GM23338 (cell line): ENCODE data around the gene BABAM1.

Experiments
- CREB1 ChIP-seq: fragments of 250-450 bp; sonication (Bioruptor Pico); IDR thresholded peaks from 2 replicates; pipeline ENCODE4 v1.5.0; 2020; ENCODE audit warnings: low read depth, mild to moderate bottlenecking, moderate library complexity
- EZH2 ChIP-seq: fragments of 200-600 bp; sonication (generic); IDR thresholded peaks from one replicate; pipeline ENCODE4 v1.8.0; 2017; ENCODE audit warnings: antibody characterized with exemption, mild to moderate bottlenecking, low read depth; ENCODE audit not compliant: unreplicated experiment
- EZH2phosphoT487 ChIP-seq: fragments of 200-600 bp; sonication (generic); IDR thresholded peaks from one replicate; pipeline ENCODE4 v1.8.1; 2018; ENCODE audit warnings: antibody characterized with exemption; ENCODE audit not compliant: unreplicated experiment
- POLR2AphosphoS5 ChIP-seq: IDR thresholded peaks from 2 replicates; pipeline ENCODE4 v1.6.1; 2016; ENCODE audit warnings: antibody characterized with exemption, low read depth
- TF ChIP-seq, protein P1 (sequence below), 2 experiments: fragments of 200-600 bp in 1 of 2; sonication (generic) in 1 of 2; conservative IDR thresholded peaks; 2 replicates each; pipeline versions ENCODE4 v1.5.1 to v1.6.1; 2016 to 2017; ENCODE audit warnings: antibody characterized with exemption in 2 of 2, low read depth in 2 of 2, mild to moderate bottlenecking in 2 of 2, moderate library complexity in 1 of 2

DNA sequence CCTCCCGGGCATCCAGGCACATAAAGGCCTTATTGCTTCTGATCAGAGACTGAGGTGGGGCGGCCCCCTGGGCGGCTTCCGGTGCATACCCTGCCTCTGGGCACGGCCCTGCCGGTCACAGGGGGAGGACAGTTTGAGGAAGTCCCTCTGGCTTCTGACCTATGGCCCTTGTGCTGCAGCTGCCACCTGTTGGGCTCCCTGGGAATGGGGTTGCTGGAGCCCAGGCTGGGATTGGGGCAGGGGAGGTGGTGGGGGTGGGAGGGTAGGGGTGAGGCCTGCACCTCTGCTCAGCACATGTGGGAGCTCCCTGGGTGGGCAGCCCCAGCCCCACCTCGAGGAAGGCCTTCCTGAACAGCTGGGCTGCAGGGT is 56.7 kb downstream of the BABAM1 start:
- TF ChIP-seq, protein P1, sequence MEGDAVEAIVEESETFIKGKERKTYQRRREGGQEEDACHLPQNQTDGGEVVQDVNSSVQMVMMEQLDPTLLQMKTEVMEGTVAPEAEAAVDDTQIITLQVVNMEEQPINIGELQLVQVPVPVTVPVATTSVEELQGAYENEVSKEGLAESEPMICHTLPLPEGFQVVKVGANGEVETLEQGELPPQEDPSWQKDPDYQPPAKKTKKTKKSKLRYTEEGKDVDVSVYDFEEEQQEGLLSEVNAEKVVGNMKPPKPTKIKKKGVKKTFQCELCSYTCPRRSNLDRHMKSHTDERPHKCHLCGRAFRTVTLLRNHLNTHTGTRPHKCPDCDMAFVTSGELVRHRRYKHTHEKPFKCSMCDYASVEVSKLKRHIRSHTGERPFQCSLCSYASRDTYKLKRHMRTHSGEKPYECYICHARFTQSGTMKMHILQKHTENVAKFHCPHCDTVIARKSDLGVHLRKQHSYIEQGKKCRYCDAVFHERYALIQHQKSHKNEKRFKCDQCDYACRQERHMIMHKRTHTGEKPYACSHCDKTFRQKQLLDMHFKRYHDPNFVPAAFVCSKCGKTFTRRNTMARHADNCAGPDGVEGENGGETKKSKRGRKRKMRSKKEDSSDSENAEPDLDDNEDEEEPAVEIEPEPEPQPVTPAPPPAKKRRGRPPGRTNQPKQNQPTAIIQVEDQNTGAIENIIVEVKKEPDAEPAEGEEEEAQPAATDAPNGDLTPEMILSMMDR (conservative IDR thresholded peaks at IDR 0.05; ENCODE audit: low read depth in 2 of 2) = 0 out of 4 replicates have a peak, but pooled peaks of 1 of the 2 experiments have one; percentile 8
- TF ChIP-seq EZH2 (no peak), POLR2AphosphoS5 (no peak), EZH2phosphoT487 (no peak), CREB1 (CRISPR knock-in tag) (no peak)
